Measurements from ENCODE around the gene HSPB2.

Gene HSPB2

DNA sequence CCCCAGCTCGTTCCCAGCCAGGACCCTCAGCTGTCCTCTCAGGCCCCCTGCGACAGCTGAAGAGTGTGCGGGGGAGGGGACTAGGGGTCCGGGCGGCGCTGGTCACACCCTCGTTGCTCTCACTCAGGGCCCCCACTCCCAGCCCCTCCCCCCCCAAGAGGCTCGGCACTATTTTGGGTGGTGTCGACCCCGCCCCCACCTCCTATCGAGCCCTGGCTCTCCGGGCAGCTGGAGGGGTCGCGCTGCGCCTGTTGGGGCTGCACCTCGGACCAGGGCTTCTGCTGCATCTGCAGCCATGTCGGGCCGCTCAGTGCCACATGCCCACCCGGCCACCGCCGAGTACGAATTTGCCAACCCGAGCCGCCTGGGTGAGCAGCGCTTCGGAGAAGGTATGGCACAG, at the start of gene HSPB2:
Gene HSPB2, plus strand, starts transcription at position 200 of the 400 bp plus-strand sequence. Its CDS starts 96 bp downstream, at position 296.
- peak within 1 kb of the TSS; percentile 50 for H3K4me3 ChIP-seq (ENCODE audit: low read depth, low read length)
- CTCF ChIA-PET, result interaction anchor here (3.0 kb wide), 1 partner anchor 19 kb away, joined by 13 read pairs; no protein-coding TSS in a partner anchor
- TF ChIP-seq CTCF (IDR thresholded peaks at IDR 0.05; ENCODE audit: insufficient read depth, low read length, missing control alignments), result no peak
- DNase-seq (ENCODE audit: low read depth, low spot score), result no peak
- POLR2A ChIA-PET, result interaction anchor here (1.3 kb wide), 1 partner anchor 42 kb away, joined by 3 read pairs; no protein-coding TSS in a partner anchor

DNA sequence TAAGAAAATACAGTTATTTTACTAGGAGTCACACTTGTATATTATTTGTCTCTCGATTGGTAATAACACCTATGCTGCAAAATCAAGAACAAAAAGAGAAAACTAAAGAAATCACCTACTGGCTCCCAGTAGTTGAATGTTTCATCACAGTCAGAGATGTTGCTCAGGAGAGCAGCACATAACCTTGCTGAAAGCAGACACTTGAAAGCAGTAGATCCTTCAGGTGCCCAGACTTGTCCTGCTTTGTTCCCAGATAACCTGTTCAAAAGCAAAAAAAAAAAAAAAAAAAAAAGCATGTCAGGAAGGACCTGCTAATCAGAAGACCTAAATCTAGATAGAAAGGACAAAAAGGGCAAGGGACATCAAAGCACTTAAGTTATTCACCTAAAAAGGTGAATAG, 42.4 kb upstream of the HSPB2 start:
- no peak for TF ChIP-seq CTCF (IDR thresholded peaks at IDR 0.05; ENCODE audit: insufficient read depth, low read length, missing control alignments)
- CTCF ChIA-PET, result interaction anchor here (0.8 to 4.0 kb wide), 17 partner anchors 8 to 410 kb away, joined by 3 to 26 read pairs (median 4); partner anchors contain the start of gene CFAP68
- peak overlapping the region; percentile 90; the same call in 1 of the 2 replicates for H3K4me3 ChIP-seq (ENCODE audit: low read depth, low read length)
- POLR2A ChIA-PET, result interaction anchor here (0.6 to 1.0 kb wide), 3 partner anchors 23 to 57 kb away, joined by 3 to 4 read pairs (median 3); partner anchors contain the start of gene CRYAB
- no peak for DNase-seq (ENCODE audit: low read depth, low spot score)

DNA sequence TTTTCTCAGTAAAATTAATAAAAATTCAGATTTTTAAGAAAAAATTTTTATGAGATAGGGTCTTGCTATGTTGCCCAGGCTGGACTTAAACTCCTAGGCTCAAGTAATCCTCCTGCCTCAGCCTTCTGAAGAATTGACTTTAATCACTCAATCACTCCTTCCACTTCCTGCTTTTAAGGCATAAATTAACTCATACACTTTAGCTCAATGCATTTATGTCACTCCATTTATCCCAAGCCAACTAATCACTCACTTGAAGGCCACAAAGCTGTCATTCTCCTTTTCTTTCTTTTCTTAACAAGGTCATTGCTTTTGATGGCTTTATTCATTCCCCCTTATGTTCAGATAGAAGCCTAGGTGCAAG, 42.0 kb upstream of the HSPB2 start:
- H3K4me3 ChIP-seq (ENCODE audit: low read depth, low read length), result peak overlapping the region; percentile 90
- DNase-seq (ENCODE audit: low read depth, low spot score), result no peak
- ChIA-PET POLR2A (interaction anchor here (0.6 to 1.0 kb wide), 3 partner anchors 23 to 56 kb away, joined by 3 to 4 read pairs (median 3); partner anchors contain the start of gene CRYAB), CTCF (interaction anchor here (0.8 to 4.0 kb wide), 19 partner anchors 9 to 410 kb away, joined by 3 to 26 read pairs (median 3); partner anchors contain the start of gene CFAP68)
- TF ChIP-seq CTCF (IDR thresholded peaks at IDR 0.05; ENCODE audit: insufficient read depth, low read length, missing control alignments), result no peak

GRCh38 chr11:111870886-111871692, 41.4 kb upstream of the HSPB2 start, which contains the start of gene ALG9:
Gene ALG9, minus strand, starts transcription at chr11:111871581. Its CDS starts 99 bp downstream, at chr11:111871482.
- POLR2A ChIA-PET, result interaction anchor here (0.6 to 1.0 kb wide), 7 partner anchors 20 to 215 kb away, joined by 3 to 4 read pairs (median 3); partner anchors contain the start of genes CRYAB, SDHD and TIMM8B

DNA sequence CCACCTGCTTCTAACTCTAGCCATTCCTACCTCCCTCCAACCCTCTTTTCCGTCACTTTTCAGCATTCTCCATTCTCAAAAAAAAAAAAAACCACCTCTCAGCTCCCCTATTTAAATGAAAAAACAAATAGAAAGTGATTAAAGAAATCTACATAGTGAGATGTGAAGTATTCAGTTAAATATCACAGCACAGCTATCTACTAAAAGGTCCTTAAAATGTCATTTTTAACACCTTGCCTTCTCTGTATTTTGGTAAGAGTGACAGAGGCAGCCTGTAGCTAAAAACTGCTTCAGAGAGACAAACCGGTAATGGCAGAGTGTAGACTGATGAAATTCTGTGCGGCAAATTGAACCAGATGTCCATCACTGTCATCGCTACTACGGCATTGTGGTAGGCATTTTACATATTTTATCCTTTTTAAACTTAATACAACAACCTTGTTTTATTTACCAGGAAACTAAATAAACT, 40.8 kb upstream of the HSPB2 start:
- no peak for TF ChIP-seq CTCF (IDR thresholded peaks at IDR 0.05; ENCODE audit: insufficient read depth, low read length, missing control alignments)
- peak overlapping the region; percentile 90 for H3K4me3 ChIP-seq (ENCODE audit: low read depth, low read length)
- DNase-seq (ENCODE audit: low read depth, low spot score), result no peak
- ChIA-PET POLR2A (interaction anchor here (0.6 to 1.0 kb wide), 5 partner anchors 21 to 215 kb away, joined by 3 to 4 read pairs (median 3); partner anchors contain the start of genes SDHD and TIMM8B), CTCF (interaction anchor here (0.6 to 4.0 kb wide), 17 partner anchors 9 to 268 kb away, joined by 3 to 26 read pairs (median 7); partner anchors contain the start of genes CFAP68 and PIH1D2)

More at GRCh38 chr11:111870886-111871692, 41.4 kb upstream of the HSPB2 start, which contains the start of gene ALG9:
- DNase-seq (ENCODE audit: low read depth, low spot score), result peak; percentile 24
- CTCF ChIA-PET, result interaction anchor here (0.7 to 4.0 kb wide), 24 partner anchors 9 to 409 kb away, joined by 3 to 26 read pairs (median 4); partner anchors contain the start of genes CFAP68 and PIH1D2
- H3K4me3 ChIP-seq (ENCODE audit: low read depth, low read length), result peak within 1 kb of the TSS; percentile 90
- TF ChIP-seq CTCF (IDR thresholded peaks at IDR 0.05; ENCODE audit: insufficient read depth, low read length, missing control alignments), result peak; percentile 43

All from AG04449 (cell line).